NK-92 treated with Interleukin-12 subunit alpha and Interleukin-12 subunit beta, amount 100 ng/mL, for 24 hours (cell line): ENCODE measurements around the gene ZNF283.
"Not testable (repeated sequence)": the region's sequence is repeated elsewhere in the genome, so short reads cannot be mapped to it uniquely, and the experiment has no call there.

Source experiments
- DNase-seq: peaks from one replicate; lab custom pipeline; 2025; lab: John Stamatoyannopoulos, UW

The ZNF283 gene

GRCh38 chr19:43799502-43800142 lies 27.5 kb upstream of the ZNF283 start:
- no peak for DNase-seq

GRCh38 chr19:43802216-43802951 lies 24.7 kb upstream of the ZNF283 start, which contains the start of gene LYPD5:
Gene LYPD5 (minus strand): TSS chr19:43802447. CDS start chr19:43802380, 67 bp downstream.
- DNase-seq = no peak

GRCh38 chr19:43804432-43804831 lies 22.7 kb upstream of the ZNF283 start:
- no peak for DNase-seq

- not testable (repeated sequence) for DNase-seq
Measured at GRCh38 chr19:43806401-43806800, 20.7 kb upstream of the ZNF283 start.

- DNase-seq = no peak
Measured at GRCh38 chr19:43806848-43807247, 20.3 kb upstream of the ZNF283 start.

- DNase-seq = no peak
Measured at GRCh38 chr19:43807651-43808050, 19.5 kb upstream of the ZNF283 start.

GRCh38 chr19:43809762-43810696 lies 17.1 kb upstream of the ZNF283 start:
- no peak for DNase-seq

- no peak for DNase-seq
Measured at GRCh38 chr19:43811837-43812236, 15.3 kb upstream of the ZNF283 start.

- DNase-seq = no peak
Measured at GRCh38 chr19:43812259-43812658, 14.9 kb upstream of the ZNF283 start.

- no peak for DNase-seq
Measured at GRCh38 chr19:43812688-43813087, 14.4 kb upstream of the ZNF283 start.

GRCh38 chr19:43814663-43815352 lies 12.3 kb upstream of the ZNF283 start:
- DNase-seq = no peak

GRCh38 chr19:43817454-43817853 lies 9.7 kb upstream of the ZNF283 start:
- DNase-seq = not testable (repeated sequence)

GRCh38 chr19:43818500-43818899 lies 8.6 kb upstream of the ZNF283 start:
- no peak for DNase-seq

- DNase-seq = no peak
Measured at GRCh38 chr19:43820098-43820883, 6.8 kb upstream of the ZNF283 start.

- DNase-seq = no peak
Measured at GRCh38 chr19:43820884-43821215, 6.3 kb upstream of the ZNF283 start.

GRCh38 chr19:43823856-43824255 lies 3.3 kb upstream of the ZNF283 start:
- DNase-seq = not testable (repeated sequence)

GRCh38 chr19:43824572-43824971 lies 2.5 kb upstream of the ZNF283 start:
- not testable (repeated sequence) for DNase-seq

- no peak for DNase-seq
Measured at GRCh38 chr19:43839139-43839538, 12.0 kb downstream of the ZNF283 start.

GRCh38 chr19:43842007-43842406 lies 14.9 kb downstream of the ZNF283 start:
- DNase-seq = no peak

GRCh38 chr19:43847246-43847645 lies 20.1 kb downstream of the ZNF283 start:
- DNase-seq = no peak

- no peak for DNase-seq
Measured at GRCh38 chr19:43847884-43848283, 20.8 kb downstream of the ZNF283 start.
